AG04450 (cell line): ENCODE measurements around the gene SESN2. TPM values are rescaled to one million over a fixed set of nuclear protein-coding genes. Genes with fewer than 3 reads are reported as not detected.
A peak's percentile ranks its signal among the peaks of the same experiment; 100 is the strongest.

Experiments
- CTCF ChIA-PET: fragments of 300-600, 350-600 bp; formaldehyde crosslinking; extraction: SDS; loops from one replicate; lab custom pipeline; 2022; ENCODE audit warnings: antibody characterized with exemption, inconsistent platforms; lab: Charles Lee
- POLR2A ChIA-PET: fragments of 350-600 bp; formaldehyde crosslinking; extraction: SDS; loops from one replicate; lab custom pipeline; 2021; ENCODE audit warnings: antibody characterized with exemption, inconsistent platforms; lab: Yijun Ruan, JAX
- DNase-seq: peaks from one replicate; pipeline ENCODE4 v3.0.0-alpha.2; 2011; ENCODE audit warnings: low read depth, low spot score
- H3K27ac ChIP-seq: one replicate; pipeline ENCODE4 v1.5.1; 2012; ENCODE audit warnings: low read depth, low read length, control low read depth
- H3K27me3 ChIP-seq: one replicate; pipeline ENCODE4 v1.6.0; 2012; ENCODE audit warnings: low read length; ENCODE audit not compliant: control insufficient read depth, insufficient read depth
- H3K4me3 ChIP-seq: 2 replicates; pipeline ENCODE4 v1.5.1; 2011; ENCODE audit warnings: mild to moderate bottlenecking, low read depth, low read length, control low read depth
- H3K9me3 ChIP-seq: 2 replicates; pipeline ENCODE4 v1.5.1; 2012; ENCODE audit warnings: low read length; ENCODE audit not compliant: control insufficient read depth, insufficient read depth
- polyA plus RNA-seq: library from polyadenylated mRNA; depleted of rRNA; stranded (reverse); fragments of >200 nt; gene quantifications from 2 replicates; pipeline ENCODE4 v1.2.3, GENCODE V29; 2011
- TF ChIP-seq, protein P1 (sequence below): IDR thresholded peaks from 2 replicates; pipeline ENCODE4 v1.5.1; 2011; ENCODE audit warnings: low read depth, low read length, control low read depth, inconsistent platforms

SESN2 gene
- polyA plus RNA-seq, 1 experiment = 27.5 TPM

DNA sequence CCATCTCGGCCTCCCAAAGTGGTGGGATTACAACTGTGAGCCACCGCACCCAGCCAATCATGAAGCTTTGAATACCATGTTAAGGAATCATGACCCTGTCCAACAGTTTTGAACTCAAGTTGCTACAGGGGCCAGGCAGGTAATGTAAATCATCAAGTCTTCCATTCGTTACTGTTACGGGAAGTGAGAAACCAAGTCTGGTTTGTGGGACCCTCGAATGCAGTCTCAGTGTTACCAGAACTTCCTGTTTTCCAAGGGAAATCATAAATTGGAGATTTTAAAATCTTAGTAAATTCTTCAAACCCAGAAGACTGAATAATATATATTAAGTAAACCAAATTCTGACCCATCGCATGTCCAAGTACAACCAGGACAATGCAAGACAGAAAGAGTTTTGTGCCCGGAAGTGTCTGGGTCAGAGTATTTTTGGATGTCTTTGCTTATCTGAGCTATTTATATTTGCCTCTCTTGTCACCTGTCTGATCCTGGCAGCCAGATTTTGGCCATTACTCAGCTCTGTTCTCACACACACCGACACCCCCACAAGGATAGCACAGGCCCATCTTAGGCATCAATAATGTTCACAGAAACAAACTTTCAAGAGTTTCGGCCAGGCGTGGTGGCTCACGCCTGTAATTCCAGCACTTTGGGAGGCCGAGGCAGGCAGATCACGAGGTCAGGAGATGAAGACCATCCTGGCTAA is 14.6 kb upstream of the SESN2 start:
- Histone ChIP-seq H3K27me3 (no peaks in the 10 kb centered on the region), H3K9me3 (no peaks in the 10 kb centered on the region), H3K27ac (no peak overlapping the region), H3K4me3 (no peak overlapping the region)
- DNase-seq = no peak
- TF ChIP-seq, protein P1, sequence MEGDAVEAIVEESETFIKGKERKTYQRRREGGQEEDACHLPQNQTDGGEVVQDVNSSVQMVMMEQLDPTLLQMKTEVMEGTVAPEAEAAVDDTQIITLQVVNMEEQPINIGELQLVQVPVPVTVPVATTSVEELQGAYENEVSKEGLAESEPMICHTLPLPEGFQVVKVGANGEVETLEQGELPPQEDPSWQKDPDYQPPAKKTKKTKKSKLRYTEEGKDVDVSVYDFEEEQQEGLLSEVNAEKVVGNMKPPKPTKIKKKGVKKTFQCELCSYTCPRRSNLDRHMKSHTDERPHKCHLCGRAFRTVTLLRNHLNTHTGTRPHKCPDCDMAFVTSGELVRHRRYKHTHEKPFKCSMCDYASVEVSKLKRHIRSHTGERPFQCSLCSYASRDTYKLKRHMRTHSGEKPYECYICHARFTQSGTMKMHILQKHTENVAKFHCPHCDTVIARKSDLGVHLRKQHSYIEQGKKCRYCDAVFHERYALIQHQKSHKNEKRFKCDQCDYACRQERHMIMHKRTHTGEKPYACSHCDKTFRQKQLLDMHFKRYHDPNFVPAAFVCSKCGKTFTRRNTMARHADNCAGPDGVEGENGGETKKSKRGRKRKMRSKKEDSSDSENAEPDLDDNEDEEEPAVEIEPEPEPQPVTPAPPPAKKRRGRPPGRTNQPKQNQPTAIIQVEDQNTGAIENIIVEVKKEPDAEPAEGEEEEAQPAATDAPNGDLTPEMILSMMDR = no peak
- POLR2A ChIA-PET = no interaction called here
- CTCF ChIA-PET = no interaction called here

DNA sequence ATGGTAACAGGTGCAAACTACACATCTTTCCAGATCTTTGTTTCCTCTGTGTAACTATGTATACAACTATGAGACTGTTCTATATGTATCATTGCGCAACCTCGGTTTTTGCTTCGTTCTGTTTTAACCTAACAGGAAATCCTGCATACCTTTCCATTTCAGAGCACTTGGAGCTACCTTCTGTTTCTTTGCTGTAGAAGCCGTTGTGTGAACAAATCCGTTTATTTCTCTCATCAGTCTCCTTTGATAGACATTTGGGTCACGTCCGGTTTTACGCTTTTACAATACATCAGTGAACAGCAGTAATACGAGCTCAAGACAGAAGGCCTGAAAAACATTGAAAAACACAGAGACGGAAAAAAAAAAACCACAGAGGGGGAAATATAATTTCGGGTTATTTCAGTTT is 12.9 kb upstream of the SESN2 start:
- ChIA-PET CTCF (interaction anchor here (0.5 to 0.6 kb wide), 2 partner anchors 12 to 186 kb away, joined by 3 to 5 read pairs; no protein-coding TSS in a partner anchor), POLR2A (interaction anchor here (1.1 to 1.4 kb wide), 2 partner anchors 11 to 82 kb away, joined by 5 to 12 read pairs; partner anchors contain the start of genes ATP5IF1 and MED18)
- no peak for DNase-seq
- TF ChIP-seq, protein P1 = no peak
- Histone ChIP-seq H3K9me3 (no peaks in the 10 kb centered on the region), H3K27me3 (no peaks in the 10 kb centered on the region), H3K27ac (no peak overlapping the region), H3K4me3 (peak overlapping the region; percentile 58)

DNA sequence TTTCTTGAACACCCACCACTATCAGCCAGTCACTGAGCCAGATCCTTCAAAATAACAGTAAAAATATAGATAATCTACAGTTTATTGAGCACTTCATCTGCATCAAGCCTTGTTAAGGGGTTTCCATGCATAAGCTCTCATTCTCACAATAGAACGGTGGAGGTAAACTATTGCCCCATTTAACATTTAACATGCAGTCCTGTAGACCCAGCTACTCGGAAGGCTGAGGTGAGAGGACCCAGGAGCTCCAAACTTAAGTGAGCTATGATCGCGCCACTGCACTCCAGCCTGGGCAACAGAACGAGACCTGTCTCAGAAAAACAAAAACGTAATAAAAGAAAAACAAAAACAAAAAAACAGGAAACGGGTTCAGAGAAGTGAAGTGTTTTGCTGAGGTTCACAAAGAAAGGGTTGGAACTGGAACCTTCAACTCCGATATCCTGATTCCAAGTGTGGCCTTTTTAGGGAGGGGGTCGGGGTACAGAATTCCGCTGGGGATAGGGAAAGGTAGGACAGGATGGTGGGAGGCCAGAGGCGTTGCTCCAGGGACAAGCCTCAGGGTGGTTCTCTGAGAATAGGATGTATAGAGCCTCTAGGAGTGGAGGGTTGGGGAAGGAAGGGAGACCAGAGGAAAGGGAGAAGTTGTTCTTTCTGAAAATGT is 11.6 kb upstream of the SESN2 start:
- no peak for DNase-seq
- H3K4me3 ChIP-seq = peak overlapping the region; percentile 3
- TF ChIP-seq, protein P1 = no peak
- POLR2A ChIA-PET = interaction anchor here (0.7 to 4.7 kb wide), 6 partner anchors 13 to 265 kb away, joined by 3 to 46 read pairs (median 10); partner anchors contain the start of genes ATP5IF1, MED18, PHACTR4 and SESN2
- no peaks in the 10 kb centered on the region for H3K9me3 ChIP-seq
- no peaks in the 10 kb centered on the region for H3K27me3 ChIP-seq
- CTCF ChIA-PET = interaction anchor here (0.5 to 4.6 kb wide), 34 partner anchors 9 to 355 kb away, joined by 3 to 69 read pairs (median 5); partner anchors contain the start of genes ATP5IF1, MED18 and SESN2
- H3K27ac ChIP-seq = peak overlapping the region; percentile 55

DNA sequence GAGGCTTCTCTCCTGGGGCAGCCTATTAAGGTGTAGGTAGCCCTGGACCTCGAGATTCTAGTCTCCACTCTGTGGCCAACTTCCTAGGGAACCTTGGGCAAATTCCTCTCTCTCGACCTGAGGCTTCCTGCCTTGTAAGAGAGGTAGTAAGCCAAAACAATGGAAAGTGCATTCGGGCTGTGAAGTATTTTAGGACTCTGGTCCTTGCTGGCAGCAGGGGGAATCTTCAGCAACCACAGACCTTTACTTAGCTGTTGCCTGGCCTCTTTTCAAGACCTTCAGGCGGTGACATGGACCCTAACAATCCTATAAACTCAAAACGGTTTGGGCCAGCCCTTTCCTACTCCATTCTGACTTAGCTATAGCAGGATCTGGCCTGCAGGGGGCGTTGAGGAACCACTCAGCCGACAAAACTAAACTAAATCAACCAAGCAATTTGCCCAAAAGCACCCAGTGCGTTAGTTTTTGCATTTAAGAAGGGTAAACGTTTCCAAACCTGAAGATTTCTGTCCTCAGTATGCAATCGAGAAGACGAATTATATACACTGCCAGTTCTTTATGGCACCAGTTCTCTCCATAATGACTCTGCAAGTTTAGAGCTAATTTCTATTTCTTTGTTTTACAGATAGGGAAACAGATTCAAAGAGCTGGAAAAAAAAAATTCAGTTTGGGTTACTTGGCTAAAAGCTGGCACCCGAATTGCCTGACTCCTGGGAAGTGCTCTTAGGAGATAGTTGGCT is 10.9 kb upstream of the SESN2 start:
- peak overlapping the region; percentile 76 for H3K27ac ChIP-seq
- TF ChIP-seq, protein P1 = peak; percentile 94
- POLR2A ChIA-PET = interaction anchor here (0.7 to 4.7 kb wide), 13 partner anchors 12 to 353 kb away, joined by 3 to 46 read pairs (median 4); partner anchors contain the start of genes ATP5IF1, MED18, PHACTR4 and RCC1
- peak overlapping the region; percentile 24 for H3K4me3 ChIP-seq
- no peaks in the 10 kb centered on the region for H3K9me3 ChIP-seq
- CTCF ChIA-PET = interaction anchor here (0.6 to 4.6 kb wide), 61 partner anchors 8 to 629 kb away, joined by 3 to 69 read pairs (median 4); partner anchors contain the start of genes ATP5IF1, MED18 and SESN2
- DNase-seq = peak; percentile 64
- no peaks in the 10 kb centered on the region for H3K27me3 ChIP-seq
